A549 (cell line): Measurements from ENCODE around the gene DHRS7B. TPM values are rescaled to one million over a fixed set of nuclear protein-coding genes. Genes with fewer than 3 reads are reported as not detected.
"Not testable (repeated sequence)": the region's sequence is repeated elsewhere in the genome, so short reads cannot be mapped to it uniquely, and the experiment has no call there.

Source experiments
- ATAC-seq, 2 experiments: fragments of 200-7000 bp in 1 of 2; fragments of >200 bp in 1 of 2; cut with Nextera tagmentation in 1 of 2; cut with Tn5 transposase in 1 of 2; 3 replicates each; pipeline versions ENCODE4 v1.8.0 to v1.9.1; 2018 to 2020; ENCODE audit warnings: mild to moderate bottlenecking in 1 of 2, moderate library complexity in 1 of 2
- CTCF ChIA-PET: fragments of 300-600 bp; sonication (Branson Sonifier 250); formaldehyde crosslinking; extraction: SDS; loops from one replicate; lab custom pipeline; 2021; ENCODE audit warnings: antibody characterized with exemption, inconsistent platforms; lab: Yijun Ruan, JAX
- POLR2A ChIA-PET: fragments of 350-600 bp; formaldehyde crosslinking; extraction: SDS; loops from one replicate; lab custom pipeline; 2021; ENCODE audit warnings: antibody characterized with exemption, inconsistent platforms; lab: Yijun Ruan, JAX
- DNase-seq, 2 experiments: peaks; one replicate each; pipeline versions ENCODE4 v3.0.0 to v3.0.0-alpha.2; 2011 to 2016; ENCODE audit warnings: low read depth in 1 of 2, low spot score in 1 of 2
- FAIRE-seq: peaks from 2 replicates; lab custom pipeline; 2011; peaks lifted over from hg19 to GRCh38; lab: Jason Lieb, UNC
- H3K27ac ChIP-seq, 2 experiments: fragments of >200 bp; sonication (Bioruptor Twin); formaldehyde crosslinking; 3 replicates each; pipeline ENCODE4 v1.5.1; 2016 to 2017
- H3K4me1 ChIP-seq: fragments of >200 bp; sonication (Bioruptor Twin); formaldehyde crosslinking; 3 replicates; pipeline ENCODE4 v1.6.1; 2016
- H3K4me2 ChIP-seq: fragments of >200 bp; sonication (Bioruptor Twin); formaldehyde crosslinking; 3 replicates; pipeline ENCODE4 v1.6.1; 2016
- H3K4me3 ChIP-seq: fragments of >200 bp; sonication (Bioruptor Twin); formaldehyde crosslinking; 3 replicates; pipeline ENCODE4 v1.5.1; 2016
- H3K9me3 ChIP-seq: fragments of >200 bp; sonication (Bioruptor Twin); formaldehyde crosslinking; 3 replicates; pipeline ENCODE4 v1.6.1; 2016
- EHF ChIP-seq: fragments of 250-450 bp; sonication (Bioruptor Pico); IDR thresholded peaks from 2 replicates; pipeline ENCODE4 v1.5.0; 2020; ENCODE audit warnings: mild to moderate bottlenecking
- EP300 ChIP-seq, 2 experiments: fragments of >200 bp; sonication (Bioruptor Twin); formaldehyde crosslinking; IDR thresholded peaks; 2 replicates in 1 of 2; 3 replicates in 1 of 2; pipeline ENCODE4 v1.6.1; 2016 to 2017
- ESRRA ChIP-seq: fragments of 150-350 bp; IDR thresholded peaks from 2 replicates; pipeline ENCODE4 v1.6.1; 2014; ENCODE audit warnings: mild to moderate bottlenecking, low read length, borderline replicate concordance
- FOSB ChIP-seq: fragments of 250-450 bp; sonication (Bioruptor Pico); IDR thresholded peaks from 2 replicates; pipeline ENCODE4 v1.5.0; 2020; ENCODE audit warnings: mild to moderate bottlenecking, moderate library complexity
- GATA3 ChIP-seq: IDR thresholded peaks from 2 replicates; pipeline ENCODE4 v1.6.1; 2012; ENCODE audit warnings: borderline replicate concordance
- HEYL ChIP-seq: fragments of 250-450 bp; sonication (Bioruptor Pico); IDR thresholded peaks from 2 replicates; pipeline ENCODE4 v1.8.0; 2021; ENCODE audit warnings: mild to moderate bottlenecking, moderate library complexity
- HOXA7 ChIP-seq: fragments of 250-450 bp; sonication (Bioruptor Pico); IDR thresholded peaks from 2 replicates; pipeline ENCODE4 v1.5.0; 2020; ENCODE audit warnings: mild to moderate bottlenecking, moderate library complexity
- HOXB13 ChIP-seq: fragments of 250-450 bp; sonication (Bioruptor Pico); IDR thresholded peaks from 2 replicates; pipeline ENCODE4 v1.5.0; 2020; ENCODE audit warnings: low read depth, mild to moderate bottlenecking, moderate library complexity
- JUN ChIP-seq, 2 experiments: fragments of >200 bp; sonication (Bioruptor Twin); formaldehyde crosslinking; IDR thresholded peaks; 2 replicates in 1 of 2; 3 replicates in 1 of 2; pipeline ENCODE4 v1.6.1; 2016 to 2017
- KDM5A ChIP-seq: fragments of 200-600 bp; sonication (generic); IDR thresholded peaks from 2 replicates; pipeline ENCODE4 v1.6.1; 2016; ENCODE audit warnings: antibody characterized with exemption, mild to moderate bottlenecking
- MYC ChIP-seq: IDR thresholded peaks from 2 replicates; pipeline ENCODE4 v1.6.1; 2012; ENCODE audit warnings: mild to moderate bottlenecking, inconsistent platforms, low read length, improper control_type of control experiment, borderline replicate concordance
- NFE2L2 ChIP-seq: fragments of 150-350 bp; conservative IDR thresholded peaks from 2 replicates; pipeline ENCODE4 v1.6.1; 2014; ENCODE audit warnings: low read length
- PHF8 ChIP-seq: fragments of 200-600 bp; sonication (generic); IDR thresholded peaks from 2 replicates; pipeline ENCODE4 v1.6.1; 2016; ENCODE audit warnings: low read depth, mild to moderate bottlenecking, antibody characterized with exemption, moderate library complexity, borderline replicate concordance
- POLR2A ChIP-seq: IDR thresholded peaks from 2 replicates; pipeline ENCODE4 v1.6.1; 2012; ENCODE audit warnings: mild to moderate bottlenecking, low read length
- POLR2AphosphoS2 ChIP-seq: conservative IDR thresholded peaks from 2 replicates; pipeline ENCODE4 v1.6.1; 2012; ENCODE audit warnings: low read length, improper control_type of control experiment, inconsistent platforms
- RARB ChIP-seq: fragments of 250-450 bp; sonication (Bioruptor Pico); IDR thresholded peaks from 2 replicates; pipeline ENCODE4 v1.8.0; 2021; ENCODE audit warnings: mild to moderate bottlenecking, moderate library complexity
- RCOR1 ChIP-seq: fragments of 150-350 bp; IDR thresholded peaks from 2 replicates; pipeline ENCODE4 v1.6.1; 2014; ENCODE audit warnings: antibody characterized with exemption, low read length, low read depth
- SMC3 ChIP-seq: fragments of >200 bp; sonication (Bioruptor Twin); formaldehyde crosslinking; IDR thresholded peaks from 3 replicates; pipeline ENCODE4 v1.6.1; 2018; ENCODE audit warnings: inconsistent platforms
- ZFP36 ChIP-seq: fragments of 450-650 bp; IDR thresholded peaks from 2 replicates; pipeline ENCODE4 v1.6.1; 2014; ENCODE audit warnings: borderline replicate concordance; ENCODE audit not compliant: partially characterized antibody
- ZNF302 ChIP-seq: fragments of 250-450 bp; sonication (Bioruptor Pico); IDR thresholded peaks from 2 replicates; pipeline ENCODE4 v1.9.0; 2021; ENCODE audit warnings: inconsistent platforms, mild to moderate bottlenecking, moderate library complexity
- ZSCAN20 ChIP-seq: fragments of 250-450 bp; sonication (Bioruptor Pico); IDR thresholded peaks from 2 replicates; pipeline ENCODE4 v1.8.0; 2022; ENCODE audit warnings: mild to moderate bottlenecking, moderate library complexity
- WGBS: methylation state at CpG from one replicate; pipeline ENCODE4 v1.1.6; 2017; ENCODE audit errors: missing lambda C conversion rate; 5-methylcytosine and 5-hydroxymethylcytosine counted together
- polyA plus RNA-seq, 4 experiments: library from polyadenylated mRNA; depleted of rRNA in 3 of 4; stranded (reverse); fragments of >200 nt; fragmentation: RNase III in 1 of 4; extraction: RNeasy Plus Mini Kit Qiagen cat#74134 plus additional on column Dnase treatment in 1 of 4; gene quantifications; 2 replicates in 3 of 4; 3 replicates in 1 of 4; pipeline ENCODE4 v1.2.3, GENCODE V29; 2011 to 2017
- TF ChIP-seq, protein P1 (sequence below): fragments of 250-450 bp; sonication (Bioruptor Pico); IDR thresholded peaks from 2 replicates; pipeline ENCODE4 v1.5.0; 2020; ENCODE audit warnings: low read depth, mild to moderate bottlenecking, moderate library complexity
- TF ChIP-seq, protein P2 (sequence below): IDR thresholded peaks from 2 replicates; pipeline ENCODE4 v1.6.1; 2012
- TF ChIP-seq, protein P3 (sequence below): fragments of >200 bp; sonication (Bioruptor Twin); formaldehyde crosslinking; IDR thresholded peaks from 2 replicates; pipeline ENCODE4 v1.6.1; 2016
- TF ChIP-seq, protein P4 (sequence below): fragments of >200 bp; sonication (Bioruptor Twin); formaldehyde crosslinking; IDR thresholded peaks from 3 replicates; pipeline ENCODE4 v1.5.1; 2016
- TF ChIP-seq, protein P5 (sequence below): IDR thresholded peaks from 2 replicates; pipeline ENCODE4 v1.6.1; 2012; ENCODE audit warnings: low read depth, borderline replicate concordance
- TF ChIP-seq, protein P6 (sequence below): fragments of 450-650 bp; IDR thresholded peaks from 2 replicates; pipeline ENCODE4 v1.6.1; 2014; ENCODE audit warnings: antibody characterized with exemption
- TF ChIP-seq, protein P7 (sequence below): fragments of 150-350 bp; IDR thresholded peaks from 2 replicates; pipeline ENCODE4 v1.6.1; 2014; ENCODE audit warnings: low read depth, mild to moderate bottlenecking, low read length

DHRS7B gene
- polyA plus RNA-seq, 2 of the 4 experiments (the other 2 are of a cell fraction), result 23.6 to 25.4 TPM

DNA sequence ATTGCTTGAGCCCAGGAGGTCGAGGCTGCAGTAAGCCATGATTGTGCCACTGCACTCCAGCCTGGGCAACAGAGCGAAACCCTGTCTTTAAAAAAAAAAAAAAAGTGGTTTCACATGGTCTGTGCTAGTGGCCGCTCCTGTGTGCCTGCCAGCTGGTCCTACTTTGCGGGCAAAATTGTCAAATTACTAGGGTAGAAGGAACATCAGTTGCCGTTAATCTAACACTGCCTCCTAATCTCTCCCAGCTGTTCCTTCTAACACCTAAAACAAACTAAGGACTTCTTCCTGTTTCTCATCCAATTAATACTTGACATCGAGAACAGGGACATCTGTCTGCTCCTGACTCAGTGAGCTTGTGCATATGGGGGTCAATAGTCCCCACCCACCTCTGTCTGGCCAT lies 63.3 kb downstream of the DHRS7B start:
- DNase-seq (no peak), FAIRE-seq (no peak), ATAC-seq (no peak)
- ChIA-PET CTCF (interaction anchor here (0.9 to 2.2 kb wide), 7 partner anchors 9 to 71 kb away, joined by 3 to 12 read pairs (median 3); no protein-coding TSS in a partner anchor), POLR2A (interaction anchor here (0.6 kb wide), 1 partner anchor 47 kb away, joined by 8 read pairs; no protein-coding TSS in a partner anchor)
- Histone ChIP-seq H3K4me1 (no peaks in the 10 kb centered on the region), H3K4me2 (no peak overlapping the region), H3K9me3 (no peaks in the 10 kb centered on the region), H3K4me3 (no peak overlapping the region), H3K27ac (no peak overlapping the region)
- TF ChIP-seq POLR2AphosphoS2, result no peak
- no peak for TF ChIP-seq KDM5A
- TF ChIP-seq POLR2A, result no peak
- TF ChIP-seq ZFP36, result no peak
- TF ChIP-seq HOXB13, result no peak
- TF ChIP-seq PHF8, result no peak
- TF ChIP-seq GATA3, result no peak
- TF ChIP-seq ZNF302 (CRISPR knock-in tag), result no peak
- TF ChIP-seq RARB (CRISPR knock-in tag), result no peak
- TF ChIP-seq, protein P1, sequence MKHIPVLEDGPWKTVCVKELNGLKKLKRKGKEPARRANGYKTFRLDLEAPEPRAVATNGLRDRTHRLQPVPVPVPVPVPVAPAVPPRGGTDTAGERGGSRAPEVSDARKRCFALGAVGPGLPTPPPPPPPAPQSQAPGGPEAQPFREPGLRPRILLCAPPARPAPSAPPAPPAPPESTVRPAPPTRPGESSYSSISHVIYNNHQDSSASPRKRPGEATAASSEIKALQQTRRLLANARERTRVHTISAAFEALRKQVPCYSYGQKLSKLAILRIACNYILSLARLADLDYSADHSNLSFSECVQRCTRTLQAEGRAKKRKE (CRISPR knock-in tag), result no peak
- no peak for TF ChIP-seq HEYL (CRISPR knock-in tag)
- TF ChIP-seq, protein P2, sequence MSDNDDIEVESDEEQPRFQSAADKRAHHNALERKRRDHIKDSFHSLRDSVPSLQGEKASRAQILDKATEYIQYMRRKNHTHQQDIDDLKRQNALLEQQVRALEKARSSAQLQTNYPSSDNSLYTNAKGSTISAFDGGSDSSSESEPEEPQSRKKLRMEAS, result no peak
- no peak for TF ChIP-seq RCOR1
- TF ChIP-seq ZSCAN20 (CRISPR knock-in tag), result no peak
- TF ChIP-seq, protein P3, sequence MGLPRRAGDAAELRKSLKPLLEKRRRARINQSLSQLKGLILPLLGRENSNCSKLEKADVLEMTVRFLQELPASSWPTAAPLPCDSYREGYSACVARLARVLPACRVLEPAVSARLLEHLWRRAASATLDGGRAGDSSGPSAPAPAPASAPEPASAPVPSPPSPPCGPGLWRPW, result no peak
- WGBS, result 91% methylated on average over 6 of the region's 6 CpGs

DNA sequence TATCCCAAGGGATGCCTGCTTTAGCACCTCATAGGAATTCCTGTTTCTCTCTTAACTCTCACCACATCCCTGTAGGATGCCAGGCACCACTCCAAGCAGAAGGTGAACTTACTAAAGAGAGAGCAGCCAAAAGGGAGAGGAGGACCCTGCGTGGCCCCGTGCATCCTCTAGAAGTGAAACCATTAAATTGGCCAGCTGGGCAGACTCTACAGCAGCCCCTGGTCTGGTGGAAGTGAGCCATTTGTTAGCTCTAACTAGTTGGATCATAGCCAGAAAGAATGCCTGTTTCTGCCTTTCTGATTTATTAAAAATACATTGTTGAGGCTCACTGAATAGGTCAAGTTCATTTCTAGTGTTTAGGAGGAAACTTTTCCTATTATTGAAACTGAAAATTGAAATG lies 64.9 kb downstream of the DHRS7B start:
- Histone ChIP-seq H3K27ac (no peak overlapping the region), H3K4me2 (no peak overlapping the region), H3K4me1 (no peaks in the 10 kb centered on the region)
- ChIA-PET CTCF (interaction anchor here (1.6 to 3.2 kb wide), 3 partner anchors 16 to 324 kb away, joined by 3 to 10 read pairs (median 6); no protein-coding TSS in a partner anchor), POLR2A (interaction anchor here (0.6 kb wide), 1 partner anchor 72 kb away, joined by 3 read pairs; no protein-coding TSS in a partner anchor)
- no peak for ATAC-seq
- TF ChIP-seq NFE2L2, result no peak
- TF ChIP-seq, protein P4, sequence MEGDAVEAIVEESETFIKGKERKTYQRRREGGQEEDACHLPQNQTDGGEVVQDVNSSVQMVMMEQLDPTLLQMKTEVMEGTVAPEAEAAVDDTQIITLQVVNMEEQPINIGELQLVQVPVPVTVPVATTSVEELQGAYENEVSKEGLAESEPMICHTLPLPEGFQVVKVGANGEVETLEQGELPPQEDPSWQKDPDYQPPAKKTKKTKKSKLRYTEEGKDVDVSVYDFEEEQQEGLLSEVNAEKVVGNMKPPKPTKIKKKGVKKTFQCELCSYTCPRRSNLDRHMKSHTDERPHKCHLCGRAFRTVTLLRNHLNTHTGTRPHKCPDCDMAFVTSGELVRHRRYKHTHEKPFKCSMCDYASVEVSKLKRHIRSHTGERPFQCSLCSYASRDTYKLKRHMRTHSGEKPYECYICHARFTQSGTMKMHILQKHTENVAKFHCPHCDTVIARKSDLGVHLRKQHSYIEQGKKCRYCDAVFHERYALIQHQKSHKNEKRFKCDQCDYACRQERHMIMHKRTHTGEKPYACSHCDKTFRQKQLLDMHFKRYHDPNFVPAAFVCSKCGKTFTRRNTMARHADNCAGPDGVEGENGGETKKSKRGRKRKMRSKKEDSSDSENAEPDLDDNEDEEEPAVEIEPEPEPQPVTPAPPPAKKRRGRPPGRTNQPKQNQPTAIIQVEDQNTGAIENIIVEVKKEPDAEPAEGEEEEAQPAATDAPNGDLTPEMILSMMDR, result no peak
- no peak for TF ChIP-seq KDM5A
- TF ChIP-seq HOXA7 (CRISPR knock-in tag), result no peak
- TF ChIP-seq, protein P5, sequence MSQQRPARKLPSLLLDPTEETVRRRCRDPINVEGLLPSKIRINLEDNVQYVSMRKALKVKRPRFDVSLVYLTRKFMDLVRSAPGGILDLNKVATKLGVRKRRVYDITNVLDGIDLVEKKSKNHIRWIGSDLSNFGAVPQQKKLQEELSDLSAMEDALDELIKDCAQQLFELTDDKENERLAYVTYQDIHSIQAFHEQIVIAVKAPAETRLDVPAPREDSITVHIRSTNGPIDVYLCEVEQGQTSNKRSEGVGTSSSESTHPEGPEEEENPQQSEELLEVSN, result no peak
- TF ChIP-seq, protein P1 (CRISPR knock-in tag), result no peak
- TF ChIP-seq FOSB (CRISPR knock-in tag), result no peak
- TF ChIP-seq, protein P6, sequence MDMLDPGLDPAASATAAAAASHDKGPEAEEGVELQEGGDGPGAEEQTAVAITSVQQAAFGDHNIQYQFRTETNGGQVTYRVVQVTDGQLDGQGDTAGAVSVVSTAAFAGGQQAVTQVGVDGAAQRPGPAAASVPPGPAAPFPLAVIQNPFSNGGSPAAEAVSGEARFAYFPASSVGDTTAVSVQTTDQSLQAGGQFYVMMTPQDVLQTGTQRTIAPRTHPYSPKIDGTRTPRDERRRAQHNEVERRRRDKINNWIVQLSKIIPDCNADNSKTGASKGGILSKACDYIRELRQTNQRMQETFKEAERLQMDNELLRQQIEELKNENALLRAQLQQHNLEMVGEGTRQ, result no peak
- TF ChIP-seq MYC, result no peak
- TF ChIP-seq SMC3, result no peak
- no peak for TF ChIP-seq EP300 (IDR thresholded peaks at IDR 0.05)
- no peak for TF ChIP-seq PHF8
- TF ChIP-seq EHF, result no peak
- TF ChIP-seq, protein P7, sequence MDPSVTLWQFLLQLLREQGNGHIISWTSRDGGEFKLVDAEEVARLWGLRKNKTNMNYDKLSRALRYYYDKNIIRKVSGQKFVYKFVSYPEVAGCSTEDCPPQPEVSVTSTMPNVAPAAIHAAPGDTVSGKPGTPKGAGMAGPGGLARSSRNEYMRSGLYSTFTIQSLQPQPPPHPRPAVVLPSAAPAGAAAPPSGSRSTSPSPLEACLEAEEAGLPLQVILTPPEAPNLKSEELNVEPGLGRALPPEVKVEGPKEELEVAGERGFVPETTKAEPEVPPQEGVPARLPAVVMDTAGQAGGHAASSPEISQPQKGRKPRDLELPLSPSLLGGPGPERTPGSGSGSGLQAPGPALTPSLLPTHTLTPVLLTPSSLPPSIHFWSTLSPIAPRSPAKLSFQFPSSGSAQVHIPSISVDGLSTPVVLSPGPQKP, result no peak
- no peak for TF ChIP-seq ZNF302 (CRISPR knock-in tag)
- no peak for TF ChIP-seq JUN (IDR thresholded peaks at IDR 0.05)
- TF ChIP-seq ESRRA, result no peak
- TF ChIP-seq, all 56 proteins: peak for 0
- Histone ChIP-seq H3K9me3 (no peaks in the 10 kb centered on the region), H3K4me3 (no peak overlapping the region)
- whole genome bisulfite sequencing, result 97% methylated on average over 2 of the region's 2 CpGs
- no peak for FAIRE-seq
- no peak for DNase-seq

DNA sequence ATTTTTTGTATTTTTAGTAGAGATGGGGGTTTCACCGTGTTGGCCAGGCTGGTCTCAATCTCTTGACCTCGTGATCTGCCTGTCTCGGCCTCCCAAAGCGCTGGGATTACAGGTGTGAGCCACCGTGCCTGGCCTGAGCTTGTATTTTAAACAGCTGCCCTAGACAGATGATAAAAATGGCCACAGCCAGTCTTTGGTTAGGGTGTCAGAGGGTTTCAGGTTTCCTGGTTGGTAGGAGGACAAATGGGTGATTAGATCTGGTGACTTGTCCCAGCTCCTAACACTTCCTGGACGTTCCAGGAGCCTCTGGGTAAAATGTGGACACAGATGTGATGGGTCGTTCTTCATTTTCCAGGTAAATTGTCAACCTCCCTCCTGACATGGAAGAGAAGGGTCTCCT lies 65.7 kb downstream of the DHRS7B start:
- CTCF ChIA-PET, result interaction anchor here (0.7 to 3.2 kb wide), 6 partner anchors 15 to 132 kb away, joined by 3 to 10 read pairs (median 6); partner anchors contain the start of gene TMEM11
- not testable (repeated sequence) for ATAC-seq, FAIRE-seq, H3K9me3 ChIP-seq, H3K4me1 ChIP-seq, H3K27ac ChIP-seq, DNase-seq, H3K4me3 ChIP-seq, H3K4me2 ChIP-seq
- WGBS, result 91% methylated on average over 7 of the region's 7 CpGs
- POLR2A ChIA-PET, result interaction anchor here (0.6 kb wide), 1 partner anchor 12 kb away, joined by 4 read pairs; no protein-coding TSS in a partner anchor
